Body of pancreas (tissue), 4 donors: ENCODE results near the gene SPATS2.

Experiments
- CTCF ChIP-seq, 7 experiments: fragments of 450-650 bp in 4 of 7; fragments of 200-600 bp in 3 of 7; sonication (generic) in 3 of 7; IDR thresholded peaks; one replicate each; pipeline ENCODE4 v1.5.1; 2016 to 2019; ENCODE audit warnings: antibody characterized with exemption in 7 of 7
- POLR2A ChIP-seq, 3 donors: fragments of 450-650 bp; IDR thresholded peaks; one replicate each; pipeline ENCODE4 v1.6.1; 2016; ENCODE audit warnings: antibody characterized with exemption in 3 of 3, mild to moderate bottlenecking in 2 of 3

GRCh38 chr12:49511410-49511809, 144.1 kb downstream of the SPATS2 start:
- TF ChIP-seq CTCF (IDR thresholded peaks at IDR 0.05) (no peak), POLR2A (IDR thresholded peaks at IDR 0.05) (no peak)
